Measurements from ENCODE around the gene MAPK10. TPM values are rescaled to one million over a fixed set of nuclear protein-coding genes. Genes with fewer than 3 reads are reported as not detected.
"Not testable (repeated sequence)": the region's sequence is repeated elsewhere in the genome, so short reads cannot be mapped to it uniquely, and the experiment has no call there.

The MAPK10 gene
- total and polyA plus RNA-seq, 4 donors: 0.82 to 3.6 (median 2.3) TPM

DNA sequence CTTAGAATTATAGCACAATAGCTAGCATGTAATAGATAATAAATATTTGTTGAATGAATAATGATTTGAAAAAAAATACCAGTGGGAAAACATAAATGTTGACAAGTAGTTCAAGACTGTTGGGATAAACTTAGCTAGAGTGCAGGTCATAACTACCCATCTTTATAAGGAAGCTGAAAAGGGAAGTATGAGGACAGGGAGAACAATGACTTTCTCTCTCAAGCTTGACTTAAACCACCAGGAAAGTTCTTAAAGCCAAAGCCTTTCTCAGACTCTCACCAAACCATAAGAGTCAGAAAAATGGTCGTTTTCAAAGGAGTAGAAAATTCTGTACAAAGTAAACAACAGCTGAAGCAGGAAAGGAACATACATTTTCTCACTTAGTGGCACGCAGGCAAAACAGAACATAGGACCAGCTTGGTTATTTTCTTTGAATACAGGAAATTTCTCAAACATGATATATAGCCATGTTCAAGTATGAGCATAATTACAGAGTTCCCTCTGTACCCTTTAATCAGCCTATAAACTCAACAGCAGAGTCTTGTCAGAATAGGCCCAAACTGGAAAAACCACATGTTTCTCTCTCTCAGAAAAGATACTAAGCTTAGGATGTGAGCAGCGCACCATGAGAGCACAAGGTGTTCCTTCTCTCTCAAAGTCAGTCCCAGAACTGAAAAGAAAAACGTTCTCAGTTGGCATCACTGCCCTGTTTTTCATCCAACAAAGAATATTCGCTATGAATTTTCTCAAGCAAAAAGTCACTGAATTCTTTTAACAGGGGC, 28.7 kb downstream of the MAPK10 start:
- Histone ChIP-seq H3K9ac (ENCODE audit: low read depth in 1 of 2, low read length in 2 of 2) (no peak overlapping the region), H3K27me3 (ENCODE audit: control insufficient read depth in 4 of 4, insufficient read depth in 4 of 4, low read length in 3 of 4) (no peaks in the 10 kb centered on the region), H3K9me3 (ENCODE audit: control insufficient read depth in 4 of 4, low read length in 3 of 4) (no peaks in the 10 kb centered on the region), H3K4me3 (ENCODE audit: low read depth in 1 of 3, low read length in 3 of 3) (no peak overlapping the region), H3K27ac (ENCODE audit: low read depth in 1 of 2, low read length in 2 of 2) (no peak overlapping the region), H3K36me3 (ENCODE audit: control insufficient read depth in 4 of 4, insufficient read depth in 3 of 4, low read depth in 1 of 4, low read length in 3 of 4) (no peaks in the 10 kb centered on the region), H3K4me1 (ENCODE audit: control insufficient read depth in 4 of 4, insufficient read depth in 4 of 4, low read length in 3 of 4) (no peaks in the 10 kb centered on the region)
- TF ChIP-seq YY1 (IDR thresholded peaks at IDR 0.05) (no peak), TAF1 (conservative IDR thresholded peaks at IDR 0.05) (no peak), FOXA2 (IDR thresholded peaks at IDR 0.05) (no peak), HNF4A (conservative IDR thresholded peaks at IDR 0.05) (no peak), JUND (IDR thresholded peaks at IDR 0.05) (no peak), EGR1 (IDR thresholded peaks at IDR 0.05; ENCODE audit: low read depth in 2 of 2) (no peak), FOXA1 (IDR thresholded peaks at IDR 0.05) (no peak), MAX (IDR thresholded peaks at IDR 0.05) (no peak), CTCF (IDR thresholded peaks at IDR 0.05; ENCODE audit: low read depth, low read length, missing input control) (no peak), RXRA (IDR thresholded peaks at IDR 0.05) (no peak), RAD21 (IDR thresholded peaks at IDR 0.05) (no peak), NR2F2 (IDR thresholded peaks at IDR 0.05) (no peak), HNF4G (IDR thresholded peaks at IDR 0.05) (no peak), REST (IDR thresholded peaks at IDR 0.05) (no peak), ATF3 (IDR thresholded peaks at IDR 0.05) (no peak), GABPA (IDR thresholded peaks at IDR 0.05 in 1 of 2, conservative IDR thresholded peaks at IDR 0.05 in 1 of 2) (no peak)
- TF ChIP-seq, protein P1, sequence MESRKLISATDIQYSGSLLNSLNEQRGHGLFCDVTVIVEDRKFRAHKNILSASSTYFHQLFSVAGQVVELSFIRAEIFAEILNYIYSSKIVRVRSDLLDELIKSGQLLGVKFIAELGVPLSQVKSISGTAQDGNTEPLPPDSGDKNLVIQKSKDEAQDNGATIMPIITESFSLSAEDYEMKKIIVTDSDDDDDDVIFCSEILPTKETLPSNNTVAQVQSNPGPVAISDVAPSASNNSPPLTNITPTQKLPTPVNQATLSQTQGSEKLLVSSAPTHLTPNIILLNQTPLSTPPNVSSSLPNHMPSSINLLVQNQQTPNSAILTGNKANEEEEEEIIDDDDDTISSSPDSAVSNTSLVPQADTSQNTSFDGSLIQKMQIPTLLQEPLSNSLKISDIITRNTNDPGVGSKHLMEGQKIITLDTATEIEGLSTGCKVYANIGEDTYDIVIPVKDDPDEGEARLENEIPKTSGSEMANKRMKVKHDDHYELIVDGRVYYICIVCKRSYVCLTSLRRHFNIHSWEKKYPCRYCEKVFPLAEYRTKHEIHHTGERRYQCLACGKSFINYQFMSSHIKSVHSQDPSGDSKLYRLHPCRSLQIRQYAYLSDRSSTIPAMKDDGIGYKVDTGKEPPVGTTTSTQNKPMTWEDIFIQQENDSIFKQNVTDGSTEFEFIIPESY (IDR thresholded peaks at IDR 0.05): no peak
- WGBS: 56% methylated on average over 5 of the region's 5 CpGs
- no peak for DNase-seq (ENCODE audit: low spot score)

DNA sequence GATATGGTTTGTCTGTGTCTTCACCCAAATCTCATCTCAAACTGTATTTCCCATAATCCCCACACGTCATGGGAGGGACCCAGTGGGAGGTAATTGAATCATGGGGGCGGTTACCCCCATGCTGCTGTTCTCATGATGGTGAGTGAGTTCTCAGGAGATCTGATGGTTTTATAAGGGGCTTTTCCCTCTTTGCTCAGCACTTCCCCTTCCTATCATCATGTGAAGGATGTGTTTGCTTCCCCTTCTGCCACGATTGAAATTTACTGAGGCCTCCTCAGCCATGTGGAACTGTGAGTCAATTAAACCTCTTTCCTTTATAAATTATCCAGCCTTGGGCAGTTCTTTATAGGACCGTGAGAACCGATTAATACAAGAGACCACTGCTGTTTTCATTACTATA, 29.4 kb downstream of the MAPK10 start:
- H3K4me3 ChIP-seq (ENCODE audit: low read depth in 1 of 3, low read length in 3 of 3); H3K4me1 ChIP-seq (ENCODE audit: control insufficient read depth in 4 of 4, insufficient read depth in 4 of 4, low read length in 3 of 4); H3K27me3 ChIP-seq (ENCODE audit: control insufficient read depth in 4 of 4, insufficient read depth in 4 of 4, low read length in 3 of 4); H3K9me3 ChIP-seq (ENCODE audit: control insufficient read depth in 4 of 4, low read length in 3 of 4); H3K9ac ChIP-seq (ENCODE audit: low read depth in 1 of 2, low read length in 2 of 2); DNase-seq (ENCODE audit: low spot score); H3K27ac ChIP-seq (ENCODE audit: low read depth in 1 of 2, low read length in 2 of 2); H3K36me3 ChIP-seq (ENCODE audit: control insufficient read depth in 4 of 4, insufficient read depth in 3 of 4, low read depth in 1 of 4, low read length in 3 of 4): not testable (repeated sequence)
- WGBS: 65% methylated on average over 5 of the region's 5 CpGs

Measured in liver (tissue), 9 donors.